Measurements from ENCODE around the gene CCNYL1. TPM values are rescaled to one million over a fixed set of nuclear protein-coding genes. Genes with fewer than 3 reads are reported as not detected.
"Not testable (repeated sequence)": the region's sequence is repeated elsewhere in the genome, so short reads cannot be mapped to it uniquely, and the experiment has no call there.

Gene CCNYL1
- polyA plus RNA-seq, 1 donor = 19.6 TPM

DNA sequence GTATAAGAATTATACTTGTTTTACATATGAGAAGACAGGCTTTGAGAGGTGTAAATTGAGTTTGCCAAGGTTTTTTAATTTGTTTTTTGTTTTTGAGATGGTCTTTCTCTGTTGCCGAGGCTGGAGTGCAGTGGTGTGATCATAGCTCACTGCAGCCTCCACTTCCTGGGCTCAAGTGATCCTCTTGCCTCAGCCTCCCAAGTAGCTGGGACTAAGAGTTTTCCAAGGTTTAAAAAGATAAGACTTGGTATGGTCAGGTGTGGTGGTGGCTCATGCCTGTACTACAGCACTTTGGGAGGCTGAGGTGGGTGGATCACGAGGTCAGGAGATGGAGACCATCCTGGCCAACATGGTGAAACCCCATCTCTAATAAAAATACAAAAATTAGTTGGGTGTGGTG is 8.2 kb downstream of the CCNYL1 start:
- not testable (repeated sequence) for H3K4me3 ChIP-seq (ENCODE audit: low read length); H3K27ac ChIP-seq (ENCODE audit: low read length); H3K27me3 ChIP-seq (ENCODE audit: control insufficient read depth, insufficient read depth, low read length); H3K4me1 ChIP-seq (ENCODE audit: control insufficient read depth, insufficient read depth, low read length); H3K36me3 ChIP-seq (ENCODE audit: control insufficient read depth, insufficient read depth, low read length); DNase-seq; H3K9me3 ChIP-seq (ENCODE audit: control insufficient read depth, low read depth, low read length)
- WGBS (ENCODE audit: insufficient coverage, low lambda C conversion rate) = no CpG with 5 or more reads among the region's 2 CpGs

DNA sequence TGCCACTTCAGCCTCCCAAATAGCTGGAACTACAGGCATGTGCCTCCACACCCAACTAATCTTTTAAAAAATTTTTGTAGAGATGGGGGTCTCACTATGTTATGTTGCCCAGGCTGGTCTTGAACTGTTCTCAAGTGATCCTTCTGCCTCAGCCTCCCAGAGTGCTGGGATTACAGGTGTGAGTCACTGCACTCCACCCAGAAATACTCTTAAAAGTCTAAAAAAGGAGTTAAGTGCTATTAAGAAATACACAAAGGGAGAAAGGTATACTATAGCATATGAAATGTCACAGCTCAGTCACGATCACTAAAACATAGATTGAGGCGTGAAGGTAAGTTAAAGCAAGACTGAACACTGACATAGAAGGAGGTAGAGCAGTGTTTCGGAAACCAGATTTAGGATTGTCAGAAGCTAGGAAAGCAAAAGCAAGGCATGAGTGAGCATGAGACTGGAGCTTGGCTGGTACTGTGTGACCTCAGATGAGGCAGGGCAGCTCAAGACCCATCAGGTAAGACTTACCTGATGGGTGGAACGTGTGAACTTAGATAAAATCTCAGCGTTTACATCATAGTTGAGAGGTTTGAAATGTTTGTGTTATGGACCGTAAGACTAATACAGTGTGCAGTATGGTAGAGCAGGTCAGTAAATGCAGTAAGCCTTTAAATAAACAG is 9.2 kb downstream of the CCNYL1 start:
- Histone ChIP-seq H3K4me3 (ENCODE audit: low read length) (no peak overlapping the region), H3K9me3 (ENCODE audit: control insufficient read depth, low read depth, low read length) (no peaks in the 10 kb centered on the region), H3K27me3 (ENCODE audit: control insufficient read depth, insufficient read depth, low read length) (no peaks in the 10 kb centered on the region), H3K27ac (ENCODE audit: low read length) (no peak overlapping the region), H3K4me1 (ENCODE audit: control insufficient read depth, insufficient read depth, low read length) (no peaks in the 10 kb centered on the region), H3K36me3 (ENCODE audit: control insufficient read depth, insufficient read depth, low read length) (peaks cover 2% of the 10 kb centered on the region)
- WGBS (ENCODE audit: insufficient coverage, low lambda C conversion rate) = 90% methylated on average over 2 of the region's 6 CpGs
- no peak for DNase-seq

DNA sequence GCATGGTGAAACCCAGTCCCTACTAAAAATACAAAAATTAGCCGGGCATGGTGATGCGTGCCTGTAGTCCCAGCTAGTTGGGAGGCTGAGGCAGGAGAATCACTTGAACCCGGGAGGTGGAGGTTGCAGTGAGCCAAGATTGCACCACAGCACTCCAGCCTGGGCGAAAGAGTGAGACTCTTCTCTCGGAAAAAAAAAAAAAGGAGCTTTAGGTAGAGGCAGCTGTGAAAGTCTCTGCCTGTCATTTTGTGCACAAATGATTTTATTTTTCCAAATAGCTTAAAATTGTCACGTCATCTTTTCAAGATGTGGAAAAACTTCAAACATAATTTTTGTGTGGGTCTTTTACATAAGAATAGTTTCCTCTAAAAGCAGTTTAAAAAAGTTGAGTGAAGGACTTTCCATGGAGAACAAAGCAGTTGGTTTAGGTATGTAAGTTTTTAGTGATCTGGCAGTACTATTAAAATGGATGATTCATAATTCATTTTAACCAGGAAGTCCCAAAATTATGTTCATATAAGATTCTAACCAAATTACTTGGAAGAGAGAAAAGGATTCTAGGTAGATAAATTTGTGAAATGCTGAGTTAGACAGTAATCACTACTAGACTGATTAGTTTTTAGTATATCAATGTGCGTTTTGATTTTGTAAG is 11.5 kb downstream of the CCNYL1 start:
- H3K4me1 ChIP-seq (ENCODE audit: control insufficient read depth, insufficient read depth, low read length) = no peaks in the 10 kb centered on the region

GRCh38 chr2:207723425-207723787 is 12.0 kb downstream of the CCNYL1 start:
- H3K4me1 ChIP-seq (ENCODE audit: control insufficient read depth, insufficient read depth, low read length); H3K36me3 ChIP-seq (ENCODE audit: control insufficient read depth, insufficient read depth, low read length); H3K27me3 ChIP-seq (ENCODE audit: control insufficient read depth, insufficient read depth, low read length); H3K9me3 ChIP-seq (ENCODE audit: control insufficient read depth, low read depth, low read length); DNase-seq; H3K27ac ChIP-seq (ENCODE audit: low read length); H3K4me3 ChIP-seq (ENCODE audit: low read length): not testable (repeated sequence)
- no CpG with 5 or more reads among the region's 8 CpGs for WGBS (ENCODE audit: insufficient coverage, low lambda C conversion rate)

More for the DNA sequence above, 11.5 kb downstream of the CCNYL1 start:
- Histone ChIP-seq H3K27me3 (ENCODE audit: control insufficient read depth, insufficient read depth, low read length) (no peaks in the 10 kb centered on the region), H3K4me3 (ENCODE audit: low read length) (no peak overlapping the region), H3K9me3 (ENCODE audit: control insufficient read depth, low read depth, low read length) (no peaks in the 10 kb centered on the region), H3K36me3 (ENCODE audit: control insufficient read depth, insufficient read depth, low read length) (peaks cover 2% of the 10 kb centered on the region), H3K27ac (ENCODE audit: low read length) (no peak overlapping the region)
- WGBS (ENCODE audit: insufficient coverage, low lambda C conversion rate) = 86% methylated on average over 1 of the region's 7 CpGs
- DNase-seq = no peak

GRCh38 chr2:207724113-207724512 is 12.7 kb downstream of the CCNYL1 start:
- no peak overlapping the region for H3K27ac ChIP-seq (ENCODE audit: low read length)
- no peaks in the 10 kb centered on the region for H3K27me3 ChIP-seq (ENCODE audit: control insufficient read depth, insufficient read depth, low read length)
- H3K4me3 ChIP-seq (ENCODE audit: low read length) = no peak overlapping the region
- H3K9me3 ChIP-seq (ENCODE audit: control insufficient read depth, low read depth, low read length) = no peaks in the 10 kb centered on the region
- no peak for DNase-seq
- no peaks in the 10 kb centered on the region for H3K4me1 ChIP-seq (ENCODE audit: control insufficient read depth, insufficient read depth, low read length)
- no CpG with 5 or more reads among the region's 3 CpGs for WGBS (ENCODE audit: insufficient coverage, low lambda C conversion rate)
- H3K36me3 ChIP-seq (ENCODE audit: control insufficient read depth, insufficient read depth, low read length) = no peaks in the 10 kb centered on the region

GRCh38 chr2:207725873-207726578 is 14.6 kb downstream of the CCNYL1 start:
- DNase-seq = no peak
- H3K27ac ChIP-seq (ENCODE audit: low read length) = no peak overlapping the region

GRCh38 chr2:207727261-207727660 is 15.8 kb downstream of the CCNYL1 start:
- H3K4me1 ChIP-seq (ENCODE audit: control insufficient read depth, insufficient read depth, low read length) = no peaks in the 10 kb centered on the region
- no peaks in the 10 kb centered on the region for H3K9me3 ChIP-seq (ENCODE audit: control insufficient read depth, low read depth, low read length)
- H3K36me3 ChIP-seq (ENCODE audit: control insufficient read depth, insufficient read depth, low read length) = peaks cover 4% of the 10 kb centered on the region
- no peak overlapping the region for H3K4me3 ChIP-seq (ENCODE audit: low read length)
- no peak overlapping the region for H3K27ac ChIP-seq (ENCODE audit: low read length)
- DNase-seq = no peak
- H3K27me3 ChIP-seq (ENCODE audit: control insufficient read depth, insufficient read depth, low read length) = no peaks in the 10 kb centered on the region
- 80% methylated on average over 1 of the region's 2 CpGs for WGBS (ENCODE audit: insufficient coverage, low lambda C conversion rate)

More at GRCh38 chr2:207725873-207726578, 14.6 kb downstream of the CCNYL1 start:
- Histone ChIP-seq H3K9me3 (ENCODE audit: control insufficient read depth, low read depth, low read length) (no peaks in the 10 kb centered on the region), H3K27me3 (ENCODE audit: control insufficient read depth, insufficient read depth, low read length) (no peaks in the 10 kb centered on the region), H3K36me3 (ENCODE audit: control insufficient read depth, insufficient read depth, low read length) (peaks cover 4% of the 10 kb centered on the region), H3K4me3 (ENCODE audit: low read length) (no peak overlapping the region), H3K4me1 (ENCODE audit: control insufficient read depth, insufficient read depth, low read length) (no peaks in the 10 kb centered on the region)
- 100% methylated on average over 1 of the region's 4 CpGs for WGBS (ENCODE audit: insufficient coverage, low lambda C conversion rate)

DNA sequence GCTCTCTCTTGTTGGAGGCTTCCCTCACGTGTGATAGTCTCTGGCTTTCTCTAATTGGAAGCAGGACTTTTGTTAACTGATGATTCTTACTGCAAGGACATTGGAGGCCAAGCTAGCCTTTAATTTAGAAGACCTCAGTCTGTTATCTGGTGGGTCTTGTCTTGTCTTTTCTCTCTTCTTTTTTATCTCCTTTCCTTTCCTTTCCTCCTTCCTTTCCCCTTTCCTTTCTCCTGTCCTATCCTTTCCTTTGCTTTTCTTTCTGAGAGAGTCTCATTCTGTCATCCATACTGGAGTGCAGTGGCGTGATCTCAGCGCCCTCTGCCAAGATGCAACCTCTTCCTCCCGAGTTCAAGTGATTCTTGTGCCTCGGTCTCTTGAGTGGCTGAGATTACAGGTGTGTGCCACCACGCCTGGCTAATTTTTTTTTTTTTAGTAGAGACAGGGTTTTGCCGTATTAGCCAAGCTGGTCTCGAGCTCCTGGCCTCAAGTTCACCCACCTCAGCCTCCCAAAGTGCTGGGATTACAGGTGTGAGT is 18.1 kb downstream of the CCNYL1 start:
- Histone ChIP-seq H3K27ac (ENCODE audit: low read length) (no peak overlapping the region), H3K36me3 (ENCODE audit: control insufficient read depth, insufficient read depth, low read length) (peaks cover 4% of the 10 kb centered on the region), H3K27me3 (ENCODE audit: control insufficient read depth, insufficient read depth, low read length) (no peaks in the 10 kb centered on the region), H3K4me1 (ENCODE audit: control insufficient read depth, insufficient read depth, low read length) (no peaks in the 10 kb centered on the region), H3K9me3 (ENCODE audit: control insufficient read depth, low read depth, low read length) (no peaks in the 10 kb centered on the region), H3K4me3 (ENCODE audit: low read length) (no peak overlapping the region)
- 88% methylated on average over 1 of the region's 8 CpGs for WGBS (ENCODE audit: insufficient coverage, low lambda C conversion rate)
- no peak for DNase-seq

GRCh38 chr2:207731138-207731537 is 19.7 kb downstream of the CCNYL1 start:
- peaks cover 3% of the 10 kb centered on the region for H3K4me1 ChIP-seq (ENCODE audit: control insufficient read depth, insufficient read depth, low read length)
- WGBS (ENCODE audit: insufficient coverage, low lambda C conversion rate) = 100% methylated on average over 1 of the region's 1 CpG
- no peak overlapping the region for H3K4me3 ChIP-seq (ENCODE audit: low read length)
- H3K9me3 ChIP-seq (ENCODE audit: control insufficient read depth, low read depth, low read length) = no peaks in the 10 kb centered on the region
- no peaks in the 10 kb centered on the region for H3K27me3 ChIP-seq (ENCODE audit: control insufficient read depth, insufficient read depth, low read length)
- no peak for DNase-seq
- H3K36me3 ChIP-seq (ENCODE audit: control insufficient read depth, insufficient read depth, low read length) = peaks cover 4% of the 10 kb centered on the region
- no peak overlapping the region for H3K27ac ChIP-seq (ENCODE audit: low read length)

DNA sequence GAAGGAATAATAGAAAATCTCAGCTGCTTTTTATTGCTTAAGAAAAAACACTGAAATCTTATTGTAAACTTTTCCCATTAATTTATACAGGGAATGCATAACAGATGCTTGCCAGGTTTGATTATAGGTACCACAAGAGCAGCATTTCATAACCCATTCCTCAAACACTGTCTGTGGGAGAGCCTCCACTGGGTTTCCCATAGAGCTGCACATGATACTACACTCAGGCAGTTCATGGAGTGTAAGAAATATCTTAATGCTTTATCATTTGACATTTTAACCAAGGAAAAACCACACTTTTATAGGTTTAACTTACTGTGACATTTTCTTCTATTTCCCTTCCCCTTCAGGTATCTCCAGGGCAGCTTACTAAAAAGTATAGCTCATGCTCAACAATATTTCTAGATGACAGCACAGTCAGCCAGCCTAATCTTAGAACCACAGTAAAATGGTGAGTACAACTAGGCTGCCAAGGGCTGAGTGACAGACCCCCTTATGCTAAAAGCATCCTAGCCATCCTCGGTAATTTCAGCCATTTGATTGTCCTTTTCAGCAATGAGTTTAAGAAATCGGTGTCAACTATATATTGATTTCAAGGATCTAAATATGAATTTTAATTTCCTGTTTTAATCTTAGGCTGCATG is 22.3 kb downstream of the CCNYL1 start:
- peaks cover 3% of the 10 kb centered on the region for H3K4me1 ChIP-seq (ENCODE audit: control insufficient read depth, insufficient read depth, low read length)
- peaks cover 4% of the 10 kb centered on the region for H3K36me3 ChIP-seq (ENCODE audit: control insufficient read depth, insufficient read depth, low read length)
- H3K9me3 ChIP-seq (ENCODE audit: control insufficient read depth, low read depth, low read length) = no peaks in the 10 kb centered on the region
- DNase-seq = no peak
- H3K27me3 ChIP-seq (ENCODE audit: control insufficient read depth, insufficient read depth, low read length) = no peaks in the 10 kb centered on the region
- no peak overlapping the region for H3K27ac ChIP-seq (ENCODE audit: low read length)
- H3K4me3 ChIP-seq (ENCODE audit: low read length) = no peak overlapping the region
- no CpG with 5 or more reads among the region's 2 CpGs for WGBS (ENCODE audit: insufficient coverage, low lambda C conversion rate)
